CD4-positive, alpha-beta T cell treated with Interferon alpha-2 for 1 hour (primary cell): ENCODE data around the gene NTMT1.
A peak's percentile ranks its signal among the peaks of the same experiment; 100 is the strongest.

Experiments
- DNase-seq, 2 donors: peaks; one replicate each; pipeline ENCODE4 v3.0.0-alpha.2; 2020 to 2022

NTMT1 gene

DNA sequence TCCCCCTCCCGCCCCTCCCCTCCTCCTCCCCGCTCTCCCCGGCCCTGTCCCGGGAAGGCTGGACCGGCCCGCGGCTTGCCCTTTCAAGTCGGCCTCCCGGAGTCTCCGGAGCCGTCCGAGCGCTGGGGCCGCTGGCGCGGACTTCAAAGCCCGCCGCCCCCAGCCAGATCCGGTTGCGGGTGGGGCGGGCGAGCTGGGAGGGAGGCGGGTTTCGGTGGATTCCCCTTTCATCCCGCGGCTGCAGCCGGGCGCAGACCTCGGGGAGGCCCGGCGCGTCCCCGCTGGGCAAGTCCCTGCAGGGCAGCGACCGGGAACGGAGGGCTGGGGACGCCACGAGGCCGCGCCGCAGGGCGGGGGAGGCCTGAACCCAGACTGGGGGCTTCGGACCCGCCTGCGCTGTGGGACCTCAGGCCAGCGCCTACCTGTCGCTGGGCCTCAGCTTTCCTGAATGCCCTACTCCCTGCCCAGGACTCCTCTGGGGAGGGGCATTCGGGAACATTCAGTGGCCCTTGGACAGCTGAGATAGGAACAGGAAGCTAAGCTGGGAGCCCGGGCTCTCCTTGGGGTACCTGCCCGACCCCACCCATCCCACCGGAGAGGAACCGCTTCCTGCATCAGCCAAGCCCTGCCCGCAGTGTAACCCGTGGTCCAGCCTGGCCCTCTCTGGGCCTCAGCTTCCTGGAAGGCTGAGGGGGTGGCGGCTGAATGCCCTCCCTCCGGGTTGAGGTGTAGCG lies 28.4 kb upstream of the NTMT1 start:
- peak in 1 of 2 donors; percentile 47 for DNase-seq

GRCh38 chr9:129598089-129598596 lies 27.8 kb upstream of the NTMT1 start:
- no peak for DNase-seq

- DNase-seq, result no peak
Observed at GRCh38 chr9:129601082-129601674, 24.8 kb upstream of the NTMT1 start.

DNA sequence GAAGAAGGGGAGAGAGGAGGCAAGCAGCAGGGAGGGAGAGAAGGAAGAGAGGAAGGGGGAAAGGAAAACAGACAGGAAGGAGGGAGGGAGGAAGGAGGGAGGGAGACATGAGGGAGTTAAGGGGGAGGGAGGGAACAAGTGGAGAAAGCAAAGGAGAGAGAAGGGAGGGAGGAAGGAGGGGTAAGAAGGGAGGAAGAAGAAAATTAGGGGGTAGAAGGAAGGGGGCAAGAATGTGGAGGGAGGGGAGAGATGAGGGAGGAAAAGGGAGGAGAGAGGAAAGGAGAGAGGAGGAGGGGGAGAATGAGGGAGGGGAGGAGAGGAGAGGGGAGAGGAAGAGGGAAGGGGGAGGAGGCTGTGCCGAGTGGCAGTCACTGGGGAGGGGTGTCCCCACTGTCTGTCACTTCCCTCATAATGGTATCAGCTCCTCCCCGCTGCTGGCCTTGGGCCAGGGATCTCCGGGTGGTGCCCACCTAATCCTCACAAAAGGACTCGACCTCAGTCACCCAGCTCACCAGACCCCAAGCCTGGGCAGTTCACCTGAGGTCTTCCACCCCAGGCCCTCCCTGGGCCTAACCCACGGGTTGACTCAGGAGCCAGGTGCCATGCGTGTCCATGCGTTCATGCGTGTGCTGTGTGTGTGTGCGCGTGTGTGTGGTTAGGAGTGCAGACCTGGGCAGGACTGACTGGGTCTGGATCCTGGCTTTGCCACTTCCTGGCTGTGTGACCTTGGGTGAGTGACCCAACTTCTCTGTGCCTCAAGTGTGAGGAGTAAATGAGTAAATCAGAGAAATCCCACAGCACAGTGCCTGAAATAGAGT lies 23.2 kb upstream of the NTMT1 start:
- DNase-seq, result no peak

- DNase-seq, result no peak
Observed at GRCh38 chr9:129604056-129604765, 21.8 kb upstream of the NTMT1 start.

- DNase-seq, result no peak
Observed at GRCh38 chr9:129604766-129605163, 21.2 kb upstream of the NTMT1 start.

DNA sequence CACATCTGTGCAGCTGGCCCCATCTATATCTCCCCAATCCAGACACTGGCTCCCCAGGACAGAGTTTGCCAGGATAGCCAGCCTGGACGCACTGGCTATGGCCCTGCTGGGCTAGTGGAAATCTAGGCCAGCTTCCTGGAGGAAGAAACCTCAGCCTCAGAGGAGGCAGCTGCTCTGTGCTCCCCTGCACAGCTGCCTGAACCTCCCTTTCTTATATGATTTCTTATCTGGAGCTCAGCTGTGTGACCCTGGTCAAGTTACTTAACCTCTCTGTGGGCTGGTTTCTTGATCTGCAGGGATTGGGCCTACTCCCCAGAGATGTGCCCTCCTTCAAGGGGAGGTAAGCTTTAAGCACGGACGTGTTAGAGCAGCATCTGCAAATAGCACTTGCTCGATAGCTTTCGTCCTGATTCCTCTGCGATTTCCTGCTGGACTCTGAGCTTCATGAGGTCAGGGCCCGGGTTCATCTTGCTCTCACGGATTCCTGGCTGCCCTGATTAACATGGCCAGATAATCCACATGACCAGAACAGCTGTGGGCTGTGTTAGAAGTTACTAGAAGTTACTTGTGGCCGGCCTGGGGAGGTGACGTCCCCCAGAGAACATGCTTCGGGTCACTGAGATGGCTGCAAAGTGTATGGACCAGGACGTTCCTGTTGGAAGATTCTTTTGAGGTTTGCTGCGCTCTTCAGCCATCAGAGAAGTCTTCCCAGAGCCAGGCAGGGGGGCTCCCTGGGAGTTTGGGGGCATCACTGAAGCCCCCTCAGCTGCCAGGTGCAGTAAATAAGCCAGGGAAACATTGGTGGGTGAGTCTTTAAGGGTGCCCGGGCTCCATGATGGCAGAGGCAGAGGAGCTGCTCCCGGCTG lies 19.6 kb upstream of the NTMT1 start:
- DNase-seq, result no peak

DNA sequence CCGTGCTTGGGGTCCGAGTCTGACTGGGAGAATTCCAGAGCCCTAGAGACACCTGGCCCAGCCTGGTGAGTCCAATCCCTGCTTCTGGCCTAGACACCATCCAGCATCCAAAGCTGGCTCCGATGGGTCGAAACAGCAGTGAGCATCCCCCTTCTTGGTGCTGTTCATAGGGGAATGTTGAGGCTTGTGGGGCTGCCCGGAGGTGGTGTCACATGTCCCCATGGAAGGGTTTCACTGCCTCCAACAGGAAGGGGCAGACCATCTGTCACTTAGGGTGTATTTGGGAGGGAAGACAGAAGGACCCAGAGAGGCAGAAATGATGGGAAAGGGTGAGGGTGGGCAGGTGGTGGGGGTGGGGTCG lies 19.0 kb upstream of the NTMT1 start:
- no peak for DNase-seq

DNA sequence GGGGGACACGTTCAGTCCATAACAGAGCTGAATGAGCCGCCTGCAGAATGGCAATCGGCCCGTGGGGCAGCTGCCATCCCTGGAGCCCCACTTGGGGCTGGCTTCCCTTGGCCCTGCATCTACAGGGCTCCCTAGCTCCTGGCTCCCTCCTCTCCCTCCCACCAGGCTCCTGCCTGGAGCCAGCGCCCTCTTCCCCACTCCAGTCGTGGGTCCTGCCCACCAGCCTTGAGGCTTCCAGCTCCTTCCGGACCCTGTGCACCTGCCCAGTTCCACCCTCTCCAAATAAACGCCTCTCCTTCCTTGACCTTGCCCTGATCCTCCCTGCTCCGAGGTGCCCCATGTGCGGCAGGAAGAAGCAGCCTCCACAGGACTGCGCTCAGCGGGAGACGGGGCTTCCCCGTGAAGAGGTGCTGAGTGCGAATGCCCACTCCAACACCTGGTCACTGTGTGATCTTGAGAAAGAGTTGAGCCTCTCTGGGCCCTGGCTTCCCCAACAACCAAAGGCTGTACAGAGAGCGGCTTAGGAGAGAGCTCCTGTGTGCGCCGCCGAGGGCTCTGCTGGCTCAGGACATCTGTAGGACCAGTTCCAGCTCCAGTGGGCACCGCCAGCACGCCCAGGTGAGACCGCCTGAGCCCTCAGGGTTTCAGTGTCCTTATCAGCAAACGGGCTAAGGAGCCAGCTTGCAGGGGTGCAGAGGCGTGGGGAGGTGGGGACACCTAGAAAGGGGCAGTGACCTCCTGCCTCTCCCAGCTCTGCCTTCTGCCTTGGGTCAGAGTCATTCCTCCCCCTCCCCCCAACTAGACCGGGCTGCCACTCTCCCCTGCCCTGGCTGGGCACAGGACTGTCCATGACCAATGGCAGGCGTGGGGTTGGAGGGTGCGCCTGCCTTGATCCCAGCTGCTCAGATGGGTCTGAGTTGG lies 17.1 kb upstream of the NTMT1 start:
- DNase-seq, result no peak

GRCh38 chr9:129609486-129610212 lies 16.3 kb upstream of the NTMT1 start:
- DNase-seq, result peak; percentile 75 to 81

GRCh38 chr9:129610213-129610472 lies 15.8 kb upstream of the NTMT1 start:
- DNase-seq, result no peak

DNA sequence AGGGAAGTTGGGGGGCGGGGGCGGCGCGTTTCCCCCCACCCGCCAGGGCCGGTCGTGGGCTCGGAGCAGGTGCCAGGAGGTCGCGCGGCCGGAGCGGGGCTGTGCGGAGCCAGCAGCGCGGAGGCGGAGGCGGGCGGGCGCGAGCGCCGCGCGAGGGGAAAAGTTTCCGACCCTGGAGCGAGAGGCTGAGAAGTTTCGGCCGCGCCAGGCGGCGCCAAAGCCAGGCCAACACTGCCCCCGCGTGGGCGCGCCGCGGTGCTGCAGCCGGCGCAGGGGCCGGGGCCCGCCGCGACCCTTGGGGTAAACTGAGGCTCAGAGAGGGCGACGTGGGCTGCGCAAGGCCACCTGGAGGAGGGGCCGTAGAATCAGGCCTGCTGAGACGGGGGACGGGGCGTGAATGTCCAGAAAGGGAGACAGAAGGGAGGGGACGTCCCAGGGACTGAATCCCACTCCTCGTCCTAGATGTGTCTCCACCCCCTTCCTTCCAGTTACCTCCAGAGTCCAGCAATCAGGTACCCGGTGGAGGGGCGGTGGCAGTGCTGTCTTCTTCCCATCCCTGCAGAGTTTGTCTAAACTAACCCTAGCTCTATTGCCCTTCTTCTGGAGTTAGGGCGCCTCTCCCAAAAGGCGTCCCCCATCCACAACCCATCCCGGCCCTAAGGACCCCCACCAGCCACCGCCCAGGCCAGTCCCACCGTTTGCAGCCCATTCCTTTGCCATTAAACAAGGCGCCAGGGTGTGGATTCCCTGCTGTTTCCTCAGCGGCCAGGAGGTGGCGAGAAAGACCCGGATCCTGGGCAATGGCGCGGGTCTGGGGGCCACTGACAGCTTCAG lies 15.3 kb upstream of the NTMT1 start:
- DNase-seq, result peak; percentile 64 to 77

- DNase-seq, result no peak
Observed at GRCh38 chr9:129611307-129611800, 14.6 kb upstream of the NTMT1 start.

DNA sequence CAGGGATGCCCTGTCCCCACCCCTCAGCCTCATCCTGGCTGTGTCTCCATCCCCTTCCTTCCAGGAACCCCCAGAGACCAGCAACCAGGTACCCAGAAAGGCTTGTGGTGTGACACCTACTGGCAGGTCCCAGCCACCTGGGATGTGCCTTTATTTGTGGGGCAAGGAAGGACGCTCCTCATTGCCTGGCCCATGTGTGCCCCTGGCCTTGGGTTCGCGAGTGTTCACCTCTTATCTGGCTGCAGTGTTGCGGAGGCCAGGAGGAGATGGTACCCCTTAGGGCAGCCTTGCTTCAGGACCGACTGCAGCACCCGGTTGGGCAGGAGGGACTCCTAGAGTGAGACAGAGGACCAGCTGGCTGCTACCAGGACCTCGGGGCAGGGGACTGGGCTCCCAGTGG lies 13.8 kb upstream of the NTMT1 start:
- DNase-seq, result no peak

DNA sequence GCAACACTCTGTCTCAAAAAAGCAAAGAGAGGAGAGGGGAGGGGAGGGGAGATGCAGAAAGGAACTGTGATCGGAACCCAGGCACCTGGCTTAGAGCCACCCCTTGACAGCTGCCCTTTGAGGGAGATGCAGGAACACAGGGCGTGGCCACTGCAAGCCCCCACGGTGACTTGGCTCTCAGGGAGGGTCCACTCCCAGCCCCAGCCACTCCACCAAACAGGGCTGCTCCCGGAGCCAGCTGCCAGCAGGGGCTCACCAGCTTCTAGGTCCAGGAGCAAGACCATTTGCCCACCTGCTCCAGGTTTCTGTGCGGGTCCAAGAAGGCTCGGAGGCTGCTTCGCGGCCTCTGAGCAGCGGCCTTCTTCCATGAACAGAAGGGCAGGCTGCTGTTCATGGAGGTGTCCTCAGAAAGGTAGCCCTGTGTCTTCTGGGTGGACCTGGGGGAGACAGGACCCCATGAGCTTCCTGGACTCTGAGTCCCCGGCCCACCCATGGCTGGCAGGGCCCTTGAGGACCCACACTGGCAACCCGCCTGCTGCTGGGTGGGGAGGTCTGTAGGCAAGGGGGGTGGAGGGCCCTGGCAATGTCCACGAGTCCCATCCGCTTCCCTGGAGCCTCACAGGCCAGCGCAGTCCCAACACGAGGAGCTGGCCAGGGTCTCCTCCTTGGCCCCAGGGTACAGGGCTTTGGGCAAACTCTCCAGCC lies 13.0 kb upstream of the NTMT1 start:
- no peak for DNase-seq

GRCh38 chr9:129613520-129614175 lies 12.3 kb upstream of the NTMT1 start:
- no peak for DNase-seq

DNA sequence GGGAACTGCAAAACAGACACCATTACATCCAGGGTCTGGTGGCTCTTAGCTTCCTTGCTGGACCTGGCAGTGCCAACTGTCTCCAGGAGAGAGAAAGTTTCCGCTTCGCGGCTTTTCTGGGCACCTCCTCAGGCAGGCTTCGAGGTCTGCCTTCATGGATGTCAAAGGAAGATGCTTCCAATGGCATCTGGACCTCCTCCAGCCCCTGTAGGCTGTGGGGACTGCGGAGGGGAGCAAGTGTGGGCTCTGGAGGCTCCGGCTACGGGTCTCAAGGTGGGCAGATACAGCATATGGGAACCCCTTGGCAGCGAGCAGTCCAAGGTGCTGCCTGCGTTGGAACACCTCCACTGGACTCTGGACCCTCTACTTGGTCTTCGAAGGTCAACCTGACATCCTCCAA lies 11.0 kb upstream of the NTMT1 start:
- DNase-seq, result no peak
